HepG2 (cell line): ENCODE measurements around the gene NOL4L. TPM values are rescaled to one million over a fixed set of nuclear protein-coding genes. Genes with fewer than 3 reads are reported as not detected.
A peak's percentile ranks its signal among the peaks of the same experiment; 100 is the strongest.

Experiments used
- AKNA ChIP-seq: sonication (generic); formaldehyde crosslinking; IDR thresholded peaks from 2 replicates; pipeline ENCODE4 v1.4.0; 2020; ENCODE audit warnings: missing genetic modification reagents, borderline replicate concordance
- ARNTL ChIP-seq: sonication (generic); formaldehyde crosslinking; IDR thresholded peaks from 2 replicates; pipeline ENCODE4 v1.4.0; 2020; ENCODE audit warnings: mild to moderate bottlenecking, missing genetic modification reagents
- BCLAF1 ChIP-seq: fragments of 450-650 bp; IDR thresholded peaks from 2 replicates; pipeline ENCODE4 v1.6.1; 2017; ENCODE audit warnings: mild to moderate bottlenecking
- BHLHE40 ChIP-seq: IDR thresholded peaks from 2 replicates; pipeline ENCODE4 v1.6.1; 2011; ENCODE audit warnings: low read length, improper control_type of control experiment
- EHMT2 ChIP-seq: fragments of 200-600 bp; sonication (generic); IDR thresholded peaks from 2 replicates; pipeline ENCODE4 v1.7.0; 2017; ENCODE audit warnings: antibody characterized with exemption, low read depth, low read length, borderline replicate concordance
- KDM5A ChIP-seq: fragments of 200-600 bp; sonication (generic); IDR thresholded peaks from 2 replicates; pipeline ENCODE4 v1.7.0; 2018; ENCODE audit warnings: antibody characterized with exemption, mild to moderate bottlenecking, low read length, borderline replicate concordance
- PRPF4 ChIP-seq: fragments of 200-400 bp; formaldehyde crosslinking; IDR thresholded peaks from 2 replicates; pipeline ENCODE4 v1.6.1; 2016; ENCODE audit warnings: low read length, low read depth; ENCODE audit not compliant: poor library complexity, severe bottlenecking
- RAD51 ChIP-seq: fragments of 450-650 bp; IDR thresholded peaks from 2 replicates; pipeline ENCODE4 v1.6.1; 2016; ENCODE audit warnings: borderline replicate concordance
- SCMH1 ChIP-seq: sonication (generic); formaldehyde crosslinking; IDR thresholded peaks from 2 replicates; pipeline ENCODE4 v1.9.0; 2021; ENCODE audit warnings: missing genetic modification reagents, mild to moderate bottlenecking, borderline replicate concordance
- SIX4 ChIP-seq: sonication (generic); formaldehyde crosslinking; IDR thresholded peaks from 2 replicates; pipeline ENCODE4 v1.4.0; 2020; ENCODE audit warnings: missing genetic modification reagents
- SMAD9 ChIP-seq: sonication (generic); formaldehyde crosslinking; IDR thresholded peaks from 2 replicates; pipeline ENCODE4 v1.5.1; 2020; ENCODE audit warnings: mild to moderate bottlenecking, missing genetic modification reagents
- SOX5 ChIP-seq: IDR thresholded peaks from 2 replicates; pipeline ENCODE4 v1.6.1; 2016; ENCODE audit warnings: borderline replicate concordance
- TRIM24 ChIP-seq: sonication (generic); formaldehyde crosslinking; IDR thresholded peaks from 2 replicates; pipeline ENCODE4 v1.8.0; 2022; ENCODE audit warnings: mild to moderate bottlenecking, missing genetic modification reagents
- YEATS2 ChIP-seq: sonication (generic); formaldehyde crosslinking; IDR thresholded peaks from 2 replicates; pipeline ENCODE4 v1.4.0; 2020; ENCODE audit warnings: missing genetic modification reagents, borderline replicate concordance
- ZNF256 ChIP-seq: sonication (generic); formaldehyde crosslinking; conservative IDR thresholded peaks from 2 replicates; pipeline ENCODE4 v1.4.0; 2020; ENCODE audit warnings: missing genetic modification reagents
- ZNF446 ChIP-seq: sonication (generic); formaldehyde crosslinking; IDR thresholded peaks from 2 replicates; pipeline ENCODE4 v1.5.0; 2020; ENCODE audit warnings: mild to moderate bottlenecking, missing genetic modification reagents
- ZNF513 ChIP-seq: sonication (generic); formaldehyde crosslinking; conservative IDR thresholded peaks from 2 replicates; pipeline ENCODE4 v1.5.0; 2020; ENCODE audit warnings: missing genetic modification reagents
- ZNF749 ChIP-seq: sonication (generic); formaldehyde crosslinking; IDR thresholded peaks from 2 replicates; pipeline ENCODE4 v1.8.0; 2022; ENCODE audit warnings: mild to moderate bottlenecking, missing genetic modification reagents, moderate library complexity, borderline replicate concordance
- ZNF879 ChIP-seq: sonication (generic); formaldehyde crosslinking; IDR thresholded peaks from 2 replicates; pipeline ENCODE4 v1.8.1; 2023; ENCODE audit warnings: missing genetic modification reagents
- polyA plus RNA-seq, 8 experiments: library from polyadenylated mRNA; depleted of rRNA in 3 of 8; stranded (reverse) in 7 of 8; unstranded in 1 of 8; fragments of >200 nt; fragmentation: Illumina TruSeq in 4 of 8; extraction: Trizol in 4 of 8; gene quantifications; 2 replicates each; pipeline versions ENCODE4 v1.2.1 to v1.2.3, GENCODE V29; 2011 to 2016; ENCODE audit warnings: low read depth in 4 of 8, missing spikeins in 1 of 8, mixed read lengths in 1 of 8; ENCODE audit not compliant: insufficient read depth in 1 of 8
- total RNA-seq, 5 experiments: library from RNA; depleted of rRNA; stranded (reverse); fragments of >200 nt; fragmentation: Illumina TruSeq; extraction: Trizol; gene quantifications; 2 replicates each; pipeline ENCODE4 v1.2.3, GENCODE V29; 2016; ENCODE audit warnings: low read depth in 1 of 5

The NOL4L gene
- total and polyA plus RNA-seq, 2 of the 13 experiments (the other 11 are each of a cell fraction or from before 2014, with no cell fraction given), result 16.6 to 35.4 TPM

- TF ChIP-seq ZNF513 (CRISPR knock-in tag) (no peak), SCMH1 (CRISPR knock-in tag) (no peak), RAD51 (no peak), BHLHE40 (no peak), ZNF879 (CRISPR knock-in tag) (no peak), SMAD9 (CRISPR knock-in tag) (no peak), BCLAF1 (no peak), ZNF446 (CRISPR knock-in tag) (0 out of 2 replicates have a peak, but pooled peaks have one; percentile 31), SIX4 (CRISPR knock-in tag) (peak; percentile 54; the same call in 1 of the 2 replicates), ZNF749 (peak; percentile 64; the same call in 1 of the 2 replicates), PRPF4 (peak; percentile 1), YEATS2 (peak; percentile 84; the same call in 1 of the 2 replicates), KDM5A (no peak; the same call in 1 of the 2 replicates), EHMT2 (no peak), ZNF256 (no peak), ARNTL (CRISPR knock-in tag) (peak; percentile 97), SOX5 (CRISPR knock-in tag) (peak; percentile 82), AKNA (CRISPR knock-in tag) (no peak), TRIM24 (peak; percentile 55)
Observed at GRCh38 chr20:32465092-32465900, 119.8 kb downstream of the NOL4L start (continued).
